Tibial artery (tissue), 4 donors: Measurements from ENCODE around the gene CDH4.

Experiments
- DNase-seq, 2 donors: peaks; one replicate each; pipeline ENCODE4 v3.0.0-alpha.2; 2019
- H3K27ac ChIP-seq, 2 donors: fragments of 200-600 bp; sonication (generic) in 1 of 2; 1 replicate in 1 of 2; 2 replicates in 1 of 2; pipeline ENCODE4 v1.5.1; 2018 to 2019; ENCODE audit warnings: mild to moderate bottlenecking in 1 of 2
- H3K27me3 ChIP-seq, 2 donors: fragments of 200-600 bp; sonication (generic) in 1 of 2; one replicate each; pipeline versions ENCODE4 v1.5.1 to v1.6.0; 2016 to 2019
- H3K36me3 ChIP-seq, 3 donors: fragments of 200-600 bp; sonication (generic) in 2 of 3; one replicate each; pipeline ENCODE4 v1.5.1; 2016 to 2019; ENCODE audit warnings: mild to moderate bottlenecking in 2 of 3
- H3K4me1 ChIP-seq, 4 donors: fragments of 200-600 bp; sonication (generic) in 2 of 4; 1 replicate in 3 of 4; 2 replicates in 1 of 4; pipeline ENCODE4 v1.5.1; 2016 to 2019
- H3K4me3 ChIP-seq, 2 donors: fragments of 200-600 bp; sonication (generic) in 1 of 2; 1 replicate in 1 of 2; 2 replicates in 1 of 2; pipeline ENCODE4 v1.5.1; 2018 to 2019; ENCODE audit warnings: mild to moderate bottlenecking in 2 of 2
- H3K9me3 ChIP-seq, 3 donors: fragments of 200-600 bp; sonication (generic) in 1 of 3; one replicate each; pipeline ENCODE4 v1.5.1; 2016 to 2019
- CTCF ChIP-seq, 2 experiments: fragments of 200-600 bp in 1 of 2; fragments of 450-650 bp in 1 of 2; IDR thresholded peaks; one replicate each; pipeline ENCODE4 v1.5.1; 2017 to 2019; ENCODE audit warnings: antibody characterized with exemption in 2 of 2, mild to moderate bottlenecking in 1 of 2, moderate library complexity in 1 of 2
- intact Hi-C: fragments of 100-400 bp; cut with DNase I; formaldehyde crosslinking; loops from one replicate; pipeline ENCODE4 v1.15.0; 2023; ENCODE audit warnings: low total_unique reads

The CDH4 gene

GRCh38 chr20:61908057-61909026 is 656.3 kb downstream of the CDH4 start:
- TF ChIP-seq CTCF (IDR thresholded peaks at IDR 0.05): no peak
- Histone ChIP-seq H3K9me3 (peaks cover 0 to 14% (median 0%) of the 10 kb centered on the region in 3 donors), H3K4me3 (no peak overlapping the region), H3K27ac (no peak overlapping the region), H3K27me3 (peaks cover 0 to 40% of the 10 kb centered on the region in 2 donors), H3K36me3 (no peaks in the 10 kb centered on the region), H3K4me1 (no peaks in the 10 kb centered on the region)
- intact Hi-C loops: no loop called here
- DNase-seq: no peak

GRCh38 chr20:61909028-61909427 is 657.0 kb downstream of the CDH4 start:
- intact Hi-C loops: no loop called here
- no peak for DNase-seq
- H3K9me3 ChIP-seq: peaks cover 0 to 14% (median 0%) of the 10 kb centered on the region in 3 donors
- H3K4me3 ChIP-seq: no peak overlapping the region
- H3K27me3 ChIP-seq: peaks cover 0 to 41% of the 10 kb centered on the region in 2 donors
- no peaks in the 10 kb centered on the region for H3K36me3 ChIP-seq
- H3K27ac ChIP-seq: no peak overlapping the region
- no peaks in the 10 kb centered on the region for H3K4me1 ChIP-seq
- no peak for TF ChIP-seq CTCF (IDR thresholded peaks at IDR 0.05)

DNA sequence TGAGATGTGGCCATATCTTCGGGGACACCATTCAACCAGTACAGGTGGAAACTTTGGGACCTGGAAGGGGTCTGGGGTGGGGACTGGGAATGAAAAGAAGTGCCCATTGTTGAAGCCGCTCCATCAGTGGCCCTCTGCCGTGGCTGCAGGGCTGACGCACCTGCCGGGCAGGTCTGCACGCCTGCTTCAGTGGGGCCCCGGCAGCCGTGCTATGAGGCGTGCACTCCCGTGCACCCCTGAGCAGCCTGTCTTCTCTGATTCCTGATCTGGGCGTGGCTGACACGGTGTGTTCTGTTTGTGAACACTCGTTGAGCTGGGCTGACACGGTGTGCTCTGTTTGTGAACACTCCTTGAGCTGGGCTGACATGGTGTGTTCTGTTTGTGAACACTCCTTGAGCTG is 657.8 kb downstream of the CDH4 start:
- Histone ChIP-seq H3K27ac (no peak overlapping the region), H3K4me1 (no peaks in the 10 kb centered on the region), H3K9me3 (peaks cover 0 to 14% (median 0%) of the 10 kb centered on the region in 3 donors), H3K36me3 (no peaks in the 10 kb centered on the region), H3K4me3 (no peak overlapping the region), H3K27me3 (peaks cover 0 to 38% of the 10 kb centered on the region in 2 donors)
- intact Hi-C loops: no loop called here
- DNase-seq: no peak
- TF ChIP-seq CTCF (IDR thresholded peaks at IDR 0.05): no peak

GRCh38 chr20:61911824-61912223 is 659.8 kb downstream of the CDH4 start:
- Histone ChIP-seq H3K36me3 (no peaks in the 10 kb centered on the region), H3K4me3 (no peak overlapping the region), H3K4me1 (no peaks in the 10 kb centered on the region), H3K27ac (no peak overlapping the region), H3K27me3 (peaks cover 0 to 38% of the 10 kb centered on the region in 2 donors), H3K9me3 (peaks cover 0 to 16% (median 0%) of the 10 kb centered on the region in 3 donors)
- no peak for TF ChIP-seq CTCF (IDR thresholded peaks at IDR 0.05)
- DNase-seq: no peak
- intact Hi-C loops: no loop called here

DNA sequence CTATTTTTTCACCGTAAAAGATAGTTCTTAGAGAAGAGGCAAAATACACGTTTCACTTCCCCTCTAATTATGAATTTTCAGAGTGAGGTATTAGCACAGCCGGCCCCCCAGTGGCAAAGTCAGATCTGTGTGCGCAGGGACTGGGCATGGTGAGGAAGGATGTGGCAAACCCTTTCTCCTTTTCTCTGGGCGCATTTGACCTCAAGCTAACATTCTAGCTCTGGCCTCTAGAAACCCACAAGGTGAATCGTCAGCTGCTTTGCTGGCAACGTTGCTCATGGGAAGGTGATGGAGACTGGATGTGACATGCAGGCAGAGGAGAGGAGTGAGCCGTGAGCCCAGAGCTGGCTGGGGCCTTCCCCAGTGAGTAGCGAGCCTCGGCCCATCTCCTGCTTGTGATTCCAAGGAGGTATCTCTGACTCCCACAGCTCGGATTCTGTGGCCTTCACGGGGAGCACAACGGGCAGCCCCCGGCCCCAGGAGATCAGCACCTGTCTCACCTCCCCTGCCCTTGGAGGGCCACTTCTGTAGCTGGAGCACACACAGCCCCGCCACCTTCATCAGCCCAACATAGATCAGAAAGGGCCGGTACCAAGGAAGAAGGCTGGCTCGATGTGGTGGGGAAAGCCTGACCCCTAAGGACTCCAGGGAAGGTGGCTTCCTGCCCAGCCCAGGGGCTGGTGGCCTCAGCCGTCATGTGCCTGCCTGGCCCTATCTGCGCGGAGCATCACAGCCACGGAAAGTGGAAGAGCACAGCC is 660.8 kb downstream of the CDH4 start:
- Histone ChIP-seq H3K27ac (no peak overlapping the region), H3K4me1 (no peaks in the 10 kb centered on the region), H3K36me3 (no peaks in the 10 kb centered on the region), H3K27me3 (peaks cover 0 to 38% of the 10 kb centered on the region in 2 donors), H3K9me3 (peaks cover 0 to 16% (median 0%) of the 10 kb centered on the region in 3 donors), H3K4me3 (no peak overlapping the region)
- no peak for TF ChIP-seq CTCF (IDR thresholded peaks at IDR 0.05)
- DNase-seq: no peak
- intact Hi-C loops: no loop called here
